Measurements from ENCODE around the gene TRIM8.

TRIM8 gene

GRCh38 chr10:102668326-102669107 is 24.2 kb downstream of the TRIM8 start:
- no peak overlapping the region for H3K27ac ChIP-seq (ENCODE audit: low read depth, low read length)

GRCh38 chr10:102669206-102670064 is 25.2 kb downstream of the TRIM8 start:
- Histone ChIP-seq H3K36me3 (ENCODE audit: low read length) (no peaks in the 10 kb centered on the region), H3K4me2 (ENCODE audit: low read depth, low read length, poor library complexity, severe bottlenecking) (no peak overlapping the region), H3K27me3 (ENCODE audit: low read length) (no peaks in the 10 kb centered on the region), H3K9me2 (replicated peaks; ENCODE audit: insufficient read depth, low read length) (no peaks in the 10 kb centered on the region), H3K79me2 (ENCODE audit: insufficient read depth, low read length) (no peaks in the 10 kb centered on the region), H2AFZ (ENCODE audit: low read depth, low read length, severe bottlenecking) (no peak overlapping the region), H4K20me1 (ENCODE audit: low read depth, low read length) (no peaks in the 10 kb centered on the region), H3K4me3 (ENCODE audit: insufficient read depth, low read length, poor library complexity, severe bottlenecking) (no peak overlapping the region), H3K27ac (ENCODE audit: low read depth, low read length) (no peak overlapping the region), H3F3A (ENCODE audit: insufficient read depth) (no peaks in the 10 kb centered on the region), H3K9ac (ENCODE audit: low read length) (no peak overlapping the region), H3K9me3 (ENCODE audit: insufficient read depth, low read length) (no peaks in the 10 kb centered on the region)
- TF ChIP-seq CTCF (IDR thresholded peaks at IDR 0.05; ENCODE audit: insufficient read depth, low read length, poor library complexity, severe bottlenecking) (no peak), EZH2phosphoT487 (conservative IDR thresholded peaks at IDR 0.05; ENCODE audit: low read length) (no peak)

More at GRCh38 chr10:102668326-102669107, 24.2 kb downstream of the TRIM8 start:
- Histone ChIP-seq H3K4me2 (ENCODE audit: low read depth, low read length, poor library complexity, severe bottlenecking) (no peak overlapping the region), H3K9me2 (replicated peaks; ENCODE audit: insufficient read depth, low read length) (no peaks in the 10 kb centered on the region), H3K36me3 (ENCODE audit: low read length) (no peaks in the 10 kb centered on the region), H3K27me3 (ENCODE audit: low read length) (no peaks in the 10 kb centered on the region), H4K20me1 (ENCODE audit: low read depth, low read length) (no peaks in the 10 kb centered on the region), H3K9ac (ENCODE audit: low read length) (no peak overlapping the region), H3K4me3 (ENCODE audit: insufficient read depth, low read length, poor library complexity, severe bottlenecking) (no peak overlapping the region), H3F3A (ENCODE audit: insufficient read depth) (no peaks in the 10 kb centered on the region), H2AFZ (ENCODE audit: low read depth, low read length, severe bottlenecking) (no peak overlapping the region), H3K79me2 (ENCODE audit: insufficient read depth, low read length) (no peaks in the 10 kb centered on the region), H3K9me3 (ENCODE audit: insufficient read depth, low read length) (no peaks in the 10 kb centered on the region)
- no peak for TF ChIP-seq EZH2phosphoT487 (conservative IDR thresholded peaks at IDR 0.05; ENCODE audit: low read length)
- TF ChIP-seq CTCF (IDR thresholded peaks at IDR 0.05; ENCODE audit: insufficient read depth, low read length, poor library complexity, severe bottlenecking), result no peak

- no peaks in the 10 kb centered on the region for H3K27me3 ChIP-seq (ENCODE audit: low read length)
- H3K9ac ChIP-seq (ENCODE audit: low read length), result no peak overlapping the region
- H3K9me3 ChIP-seq (ENCODE audit: insufficient read depth, low read length), result no peaks in the 10 kb centered on the region
- no peak overlapping the region for H3K4me2 ChIP-seq (ENCODE audit: low read depth, low read length, poor library complexity, severe bottlenecking)
- H3K79me2 ChIP-seq (ENCODE audit: insufficient read depth, low read length), result no peaks in the 10 kb centered on the region
- H3K4me3 ChIP-seq (ENCODE audit: insufficient read depth, low read length, poor library complexity, severe bottlenecking), result no peak overlapping the region
- H3K27ac ChIP-seq (ENCODE audit: low read depth, low read length), result no peak overlapping the region
- no peak overlapping the region for H2AFZ ChIP-seq (ENCODE audit: low read depth, low read length, severe bottlenecking)
- no peaks in the 10 kb centered on the region for H3K9me2 ChIP-seq (replicated peaks; ENCODE audit: insufficient read depth, low read length)
- no peak for TF ChIP-seq EZH2phosphoT487 (conservative IDR thresholded peaks at IDR 0.05; ENCODE audit: low read length)
- TF ChIP-seq CTCF (IDR thresholded peaks at IDR 0.05; ENCODE audit: insufficient read depth, low read length, poor library complexity, severe bottlenecking), result no peak
- H4K20me1 ChIP-seq (ENCODE audit: low read depth, low read length), result no peaks in the 10 kb centered on the region
- no peaks in the 10 kb centered on the region for H3K36me3 ChIP-seq (ENCODE audit: low read length)
- no peaks in the 10 kb centered on the region for H3F3A ChIP-seq (ENCODE audit: insufficient read depth)
These were observed 25.9 kb downstream of the TRIM8 start for GRCh38 chr10:102670065-102670670.

All from SU-DHL-6 (cell line).